HEK293 (cell line): ENCODE measurements around the gene DYNLRB1.
"Not testable (repeated sequence)": the region's sequence is repeated elsewhere in the genome, so short reads cannot be mapped to it uniquely, and the experiment has no call there.

Source experiments
- CTCF ChIA-PET: fragments of 350-600 bp; formaldehyde crosslinking; extraction: SDS; loops from one replicate; lab custom pipeline; 2021; ENCODE audit warnings: antibody characterized with exemption; lab: Yijun Ruan, JAX
- POLR2A ChIA-PET: fragments of 300-600 bp; formaldehyde crosslinking; extraction: SDS; loops from one replicate; lab custom pipeline; 2020; ENCODE audit warnings: antibody characterized with exemption, inconsistent platforms; lab: Yijun Ruan, JAX
- H3K27ac ChIP-seq: fragments of 200-500 bp; sonication (Bioruptor generic); 2 replicates; pipeline ENCODE4 v1.5.1; 2014; ENCODE audit warnings: low read depth, low read length, control low read depth, inconsistent platforms; ENCODE audit errors: extremely low read depth
- H3K36me3 ChIP-seq, 2 experiments: fragments of 200-500 bp in 1 of 2; sonication (Bioruptor generic) in 1 of 2; 1 replicate in 1 of 2; 2 replicates in 1 of 2; pipeline ENCODE4 v1.5.1; 2014 to 2017; ENCODE audit warnings: inconsistent platforms in 2 of 2, low read length in 2 of 2; ENCODE audit not compliant: control insufficient read depth in 2 of 2, insufficient read depth in 1 of 2
- H3K4me1 ChIP-seq: fragments of 200-500 bp; sonication (Bioruptor generic); 2 replicates; pipeline ENCODE4 v1.5.1; 2014; ENCODE audit warnings: mild to moderate bottlenecking, low read length, inconsistent platforms; ENCODE audit not compliant: control insufficient read depth, insufficient read depth
- H3K4me3 ChIP-seq: 2 replicates; pipeline ENCODE4 v1.5.1; 2011; ENCODE audit warnings: low read depth, mild to moderate bottlenecking, control low read depth, low read length, moderate library complexity
- H3K9me3 ChIP-seq: fragments of 200-500 bp; sonication (Bioruptor generic); 2 replicates; pipeline ENCODE4 v1.5.1; 2014; ENCODE audit warnings: low read depth, low read length, inconsistent platforms; ENCODE audit not compliant: control insufficient read depth, insufficient read depth
- ATF2 ChIP-seq: fragments of 450-650 bp; formaldehyde crosslinking; IDR thresholded peaks from 2 replicates; pipeline ENCODE4 v1.5.1; 2016; ENCODE audit warnings: missing biosample characterization, missing genetic modification characterization, low read depth
- HOXA7 ChIP-seq: sonication (generic); formaldehyde crosslinking; IDR thresholded peaks from 2 replicates; pipeline ENCODE4 v1.8.1; 2022; ENCODE audit warnings: missing genetic modification reagents, borderline replicate concordance
- PRDM2 ChIP-seq: fragments of 450-650 bp; formaldehyde crosslinking; IDR thresholded peaks from 2 replicates; pipeline ENCODE4 v1.5.1; 2016; ENCODE audit warnings: missing biosample characterization, missing genetic modification characterization, borderline replicate concordance
- SETDB1 ChIP-seq: IDR thresholded peaks from one replicate; pipeline ENCODE4 v1.6.1; 2017; ENCODE audit warnings: mild to moderate bottlenecking, low read length, moderate library complexity, mixed read lengths; ENCODE audit not compliant: insufficient read length
- ZNF274 ChIP-seq, 2 experiments: fragments of 200-500 bp in 1 of 2; fragments of 450-650 bp in 1 of 2; sonication (Bioruptor generic) in 1 of 2; formaldehyde crosslinking in 1 of 2; IDR thresholded peaks; 2 replicates each; pipeline versions ENCODE4 v1.5.1 to v1.6.1; 2014 to 2016; ENCODE audit warnings: borderline replicate concordance in 1 of 2, inconsistent platforms in 1 of 2, low read length in 1 of 2, missing biosample characterization in 1 of 2, missing genetic modification characterization in 1 of 2
- ZNF302 ChIP-seq: fragments of 450-650 bp; formaldehyde crosslinking; IDR thresholded peaks from 2 replicates; pipeline ENCODE4 v1.5.1; 2016; ENCODE audit warnings: missing biosample characterization, missing genetic modification characterization, low read depth
- ZNF350 ChIP-seq: fragments of 450-650 bp; formaldehyde crosslinking; IDR thresholded peaks from 2 replicates; pipeline ENCODE4 v1.5.0; 2017; ENCODE audit warnings: missing biosample characterization, mild to moderate bottlenecking, missing genetic modification characterization
- ZNF362 ChIP-seq: fragments of 450-650 bp; formaldehyde crosslinking; IDR thresholded peaks from 2 replicates; pipeline ENCODE4 v1.5.1; 2016; ENCODE audit warnings: missing biosample characterization, missing genetic modification characterization
- ZNF596 ChIP-seq: fragments of 450-650 bp; IDR thresholded peaks from 2 replicates; pipeline ENCODE4 v1.5.0; 2018; ENCODE audit warnings: missing biosample characterization, mild to moderate bottlenecking, missing genetic modification characterization, moderate library complexity
- ZNF626 ChIP-seq: fragments of 450-650 bp; sonication (Bioruptor Pico); formaldehyde crosslinking; IDR thresholded peaks from 2 replicates; pipeline ENCODE4 v1.5.1; 2018; ENCODE audit warnings: missing biosample characterization, missing genetic modification characterization, inconsistent platforms
- ZNF664 ChIP-seq: fragments of 450-650 bp; formaldehyde crosslinking; IDR thresholded peaks from 2 replicates; pipeline ENCODE4 v1.5.1; 2016; ENCODE audit warnings: missing biosample characterization, missing genetic modification characterization
- TF ChIP-seq, protein P1 (sequence below): fragments of 450-650 bp; formaldehyde crosslinking; IDR thresholded peaks from 2 replicates; pipeline ENCODE4 v1.5.1; 2016; ENCODE audit warnings: missing biosample characterization, missing genetic modification characterization

The DYNLRB1 gene

DNA sequence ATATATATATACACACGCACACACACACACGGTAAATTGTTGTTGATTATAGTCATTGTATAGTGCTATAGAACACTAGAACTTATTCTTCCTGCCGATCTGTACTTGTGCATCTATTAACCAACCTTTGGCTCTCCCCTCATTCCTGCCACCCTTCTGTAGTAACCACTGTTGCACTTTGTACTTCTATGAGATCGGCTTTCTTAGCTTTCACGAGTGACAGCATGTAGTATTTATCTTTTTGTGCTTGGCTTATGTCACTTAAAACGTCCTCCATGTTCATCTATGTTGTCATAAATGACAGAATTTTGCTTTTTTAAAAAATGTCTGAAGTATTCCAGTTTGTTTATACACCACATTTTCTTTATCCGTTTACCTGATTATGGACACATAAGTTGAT lies 20.9 kb upstream of the DYNLRB1 start (continued):
- TF ChIP-seq PRDM2 (tag by site-specific recombination) = no peak
- no peak for TF ChIP-seq ZNF302 (tag by site-specific recombination)
- TF ChIP-seq ZNF596 = no peak
- no peak for TF ChIP-seq ZNF350 (tag by site-specific recombination)
- TF ChIP-seq ATF2 (tag by site-specific recombination) = no peak
- no peak for TF ChIP-seq HOXA7

DNA sequence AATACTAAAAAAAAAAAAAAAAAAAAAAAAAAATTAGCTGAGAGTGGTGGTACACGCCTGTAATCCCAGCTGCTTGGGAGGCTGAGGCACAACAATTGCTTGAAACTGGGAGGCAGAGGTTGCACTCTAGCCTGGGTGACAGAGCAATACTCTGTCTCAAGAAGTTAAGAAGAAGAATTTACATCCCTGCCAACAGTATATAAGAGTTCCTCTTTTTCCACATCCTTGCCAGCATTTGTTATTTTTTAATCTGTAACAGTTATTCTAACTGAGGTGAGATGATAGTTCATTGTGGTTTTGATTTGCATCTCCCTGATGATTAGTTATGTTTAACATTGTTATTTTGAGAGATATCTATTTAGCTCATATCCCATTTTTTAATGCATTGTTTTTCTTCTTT lies 20.3 kb upstream of the DYNLRB1 start:
- ChIA-PET CTCF (no interaction called here), POLR2A (interaction anchor here (0.6 kb wide), 1 partner anchor 215 kb away, joined by 7 read pairs; no protein-coding TSS in a partner anchor)
- H3K27ac ChIP-seq = no peak overlapping the region
- H3K4me1 ChIP-seq = no peaks in the 10 kb centered on the region
- 0 out of 2 replicates have a peak, but pooled peaks have one; percentile 27 for TF ChIP-seq ZNF362
- TF ChIP-seq, protein P1, sequence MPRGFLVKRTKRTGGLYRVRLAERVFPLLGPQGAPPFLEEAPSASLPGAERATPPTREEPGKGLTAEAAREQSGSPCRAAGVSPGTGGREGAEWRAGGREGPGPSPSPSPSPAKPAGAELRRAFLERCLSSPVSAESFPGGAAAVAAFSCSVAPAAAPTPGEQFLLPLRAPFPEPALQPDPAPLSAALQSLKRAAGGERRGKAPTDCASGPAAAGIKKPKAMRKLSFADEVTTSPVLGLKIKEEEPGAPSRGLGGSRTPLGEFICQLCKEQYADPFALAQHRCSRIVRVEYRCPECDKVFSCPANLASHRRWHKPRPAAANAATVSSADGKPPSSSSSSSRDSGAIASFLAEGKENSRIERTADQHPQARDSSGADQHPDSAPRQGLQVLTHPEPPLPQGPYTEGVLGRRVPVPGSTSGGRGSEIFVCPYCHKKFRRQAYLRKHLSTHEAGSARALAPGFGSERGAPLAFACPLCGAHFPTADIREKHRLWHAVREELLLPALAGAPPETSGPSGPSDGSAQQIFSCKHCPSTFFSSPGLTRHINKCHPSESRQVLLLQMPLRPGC (tag by site-specific recombination) = no peak
- peaks cover 37 to 82% of the 10 kb centered on the region in 2 experiments for H3K36me3 ChIP-seq
- no peak overlapping the region for H3K4me3 ChIP-seq
- H3K9me3 ChIP-seq = no peaks in the 10 kb centered on the region

DNA sequence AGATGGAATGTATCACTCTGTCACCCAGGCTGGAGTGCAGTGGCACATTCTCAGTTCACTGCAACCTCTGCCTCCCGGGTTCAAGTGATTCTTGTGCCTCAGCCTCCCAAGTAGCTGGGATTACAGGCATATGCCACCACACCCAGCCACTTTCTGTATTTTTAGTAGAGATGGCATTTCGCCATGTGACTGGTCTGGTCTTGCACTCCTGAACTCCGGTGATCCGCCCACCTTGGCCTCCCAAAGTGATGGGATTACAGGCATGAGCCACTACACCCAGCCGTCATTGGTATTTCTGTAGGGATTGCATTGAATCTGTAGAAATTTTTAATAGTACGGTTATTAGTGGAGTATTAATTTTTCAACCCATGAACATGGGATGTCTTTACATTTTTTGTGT lies 18.6 kb upstream of the DYNLRB1 start:
- H3K27ac ChIP-seq, H3K4me3 ChIP-seq, H3K9me3 ChIP-seq, H3K4me1 ChIP-seq, POLR2A ChIA-PET: not testable (repeated sequence)
- CTCF ChIA-PET = interaction anchor here (0.6 kb wide), 1 partner anchor 1210 kb away, joined by 3 read pairs; no protein-coding TSS in a partner anchor
- peaks cover 36 to 68% of the 10 kb centered on the region in 2 experiments for H3K36me3 ChIP-seq

DNA sequence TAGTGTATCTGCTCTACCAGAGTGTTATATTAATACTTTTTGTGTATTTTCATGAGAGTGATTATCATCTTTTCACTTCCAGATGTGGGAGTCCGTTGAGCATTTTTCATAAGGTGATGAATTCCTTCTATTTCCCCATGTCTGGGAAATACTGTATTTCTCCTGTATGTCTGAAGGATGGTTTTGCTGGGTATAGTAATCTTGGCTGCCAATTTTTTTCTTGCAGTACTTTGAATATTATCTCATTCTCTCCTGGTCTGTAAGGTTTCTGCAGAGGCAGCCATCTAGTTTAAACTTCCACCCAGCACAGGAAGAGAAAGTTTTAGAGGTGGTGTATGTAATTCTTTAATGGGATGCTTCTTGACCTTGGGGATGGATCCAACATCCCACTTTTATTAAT lies 15.4 kb upstream of the DYNLRB1 start:
- H3K27ac ChIP-seq = no peak overlapping the region
- H3K4me1 ChIP-seq = no peaks in the 10 kb centered on the region
- peaks cover 28 to 53% of the 10 kb centered on the region in 2 experiments for H3K36me3 ChIP-seq
- POLR2A ChIA-PET = no interaction called here
- CTCF ChIA-PET = no interaction called here
- H3K4me3 ChIP-seq = no peak overlapping the region
- H3K9me3 ChIP-seq = no peaks in the 10 kb centered on the region
- TF ChIP-seq SETDB1 = peak; percentile 73
- TF ChIP-seq ZNF626 = no peak
- no peak for TF ChIP-seq ZNF664 (tag by site-specific recombination)
- no peak for TF ChIP-seq ZNF274 (IDR thresholded peaks at IDR 0.05; ENCODE audit: low read length)
- no peak for TF ChIP-seq ZNF274 (tag by site-specific recombination; IDR thresholded peaks at IDR 0.05; ENCODE audit: borderline replicate concordance)
